ENCODE measurements around the gene RPL18A.

- TF ChIP-seq ZNF274 (IDR thresholded peaks at IDR 0.05; ENCODE audit: insufficient read depth, insufficient read length): no peak
- TF ChIP-seq EZH2 (IDR thresholded peaks at IDR 0.05; ENCODE audit: borderline replicate concordance, control insufficient read depth, low read depth, low read length): no peak
- TF ChIP-seq YY1 (IDR thresholded peaks at IDR 0.05; ENCODE audit: low read depth, low read length): no peak
- no peak for TF ChIP-seq POLR2AphosphoS5 (IDR thresholded peaks at IDR 0.05; ENCODE audit: low read length)
Observed at GRCh38 chr19:17811681-17812080, 48.0 kb upstream of the RPL18A start.
